ENCODE results near the gene SHH. TPM values are rescaled to one million over a fixed set of nuclear protein-coding genes. Genes with fewer than 3 reads are reported as not detected.

SHH gene
- total and polyA plus RNA-seq, 8 donors = 0.29 to 11.0 (median 2.1) TPM

GRCh38 chr7:155832581-155832981 lies 20.3 kb upstream of the SHH start:
- Histone ChIP-seq H3K27me3 (peaks cover 0 to 50% (median 0%) of the 10 kb centered on the region in 3 donors), H3K27ac (no peak overlapping the region), H3K9me3 (no peaks in the 10 kb centered on the region), H3K4me1 (peaks cover 0 to 12% (median 5%) of the 10 kb centered on the region in 4 donors), H3K4me3 (no peak overlapping the region), H3K36me3 (no peaks in the 10 kb centered on the region)
- 75 to 82% (median 78%) methylated on average over 7 of the region's 7 CpGs for WGBS, 5 donors
- TF ChIP-seq POLR2A (IDR thresholded peaks at IDR 0.05) (no peak), POLR2AphosphoS5 (IDR thresholded peaks at IDR 0.05) (no peak), CTCF (IDR thresholded peaks at IDR 0.05) (no peak), EP300 (IDR thresholded peaks at IDR 0.05) (no peak)
- intact Hi-C loops (cut with DNase I; ENCODE audit: low total_unique reads) = no loop called here
- DNase-seq = no peak

GRCh38 chr7:155831807-155832524 lies 19.7 kb upstream of the SHH start:
- H3K4me3 ChIP-seq = no peak overlapping the region
- WGBS, 5 donors = 41 to 63% (median 52%) methylated on average over 18 of the region's 18 CpGs
- no peak overlapping the region for H3K27ac ChIP-seq
- intact Hi-C loops (cut with DNase I; ENCODE audit: low total_unique reads) = no loop called here
- no peaks in the 10 kb centered on the region for H3K36me3 ChIP-seq
- peaks cover 0 to 12% (median 5%) of the 10 kb centered on the region in 4 donors for H3K4me1 ChIP-seq
- DNase-seq = peak in 1 of 2 donors; percentile 47
- no peak for TF ChIP-seq CTCF (IDR thresholded peaks at IDR 0.05)
- no peak for TF ChIP-seq POLR2AphosphoS5 (IDR thresholded peaks at IDR 0.05)
- no peak for TF ChIP-seq POLR2A (IDR thresholded peaks at IDR 0.05)
- no peak for TF ChIP-seq EP300 (IDR thresholded peaks at IDR 0.05)
- no peaks in the 10 kb centered on the region for H3K9me3 ChIP-seq
- H3K27me3 ChIP-seq = peaks cover 0 to 49% (median 0%) of the 10 kb centered on the region in 3 donors

- no peak for TF ChIP-seq POLR2A (IDR thresholded peaks at IDR 0.05)
- no peak for TF ChIP-seq CTCF (IDR thresholded peaks at IDR 0.05)
- no peak for TF ChIP-seq EP300 (IDR thresholded peaks at IDR 0.05)
- no peak for TF ChIP-seq POLR2AphosphoS5 (IDR thresholded peaks at IDR 0.05)
- H3K36me3 ChIP-seq = no peaks in the 10 kb centered on the region
- WGBS, 5 donors = 81 to 85% (median 83%) methylated on average over 38 to 46 of the region's 46 CpGs
- peaks cover 0 to 12% (median 5%) of the 10 kb centered on the region in 4 donors for H3K4me1 ChIP-seq
- no peak overlapping the region for H3K4me3 ChIP-seq
- H3K9me3 ChIP-seq = no peaks in the 10 kb centered on the region
- DNase-seq = no peak
- intact Hi-C loops (cut with DNase I; ENCODE audit: low total_unique reads) = no loop called here
- peaks cover 0 to 44% (median 0%) of the 10 kb centered on the region in 3 donors for H3K27me3 ChIP-seq
- H3K27ac ChIP-seq = no peak overlapping the region
Measured at GRCh38 chr7:155830961-155831806, 18.9 kb upstream of the SHH start.

GRCh38 chr7:155829796-155830470 lies 17.7 kb upstream of the SHH start:
- DNase-seq = no peak
- intact Hi-C loops (cut with DNase I; ENCODE audit: low total_unique reads) = no loop called here
- Histone ChIP-seq H3K4me3 (no peak overlapping the region), H3K27me3 (peaks cover 0 to 36% (median 0%) of the 10 kb centered on the region in 3 donors), H3K27ac (no peak overlapping the region), H3K36me3 (no peaks in the 10 kb centered on the region), H3K4me1 (peaks cover 0 to 12% (median 5%) of the 10 kb centered on the region in 4 donors), H3K9me3 (no peaks in the 10 kb centered on the region)
- WGBS, 5 donors = 75 to 90% (median 84%) methylated on average over 15 to 17 of the region's 17 CpGs
- TF ChIP-seq EP300 (IDR thresholded peaks at IDR 0.05) (no peak), CTCF (IDR thresholded peaks at IDR 0.05) (no peak), POLR2AphosphoS5 (IDR thresholded peaks at IDR 0.05) (no peak), POLR2A (IDR thresholded peaks at IDR 0.05) (no peak)
